ENCODE measurements around the gene CYP46A1.

DNA sequence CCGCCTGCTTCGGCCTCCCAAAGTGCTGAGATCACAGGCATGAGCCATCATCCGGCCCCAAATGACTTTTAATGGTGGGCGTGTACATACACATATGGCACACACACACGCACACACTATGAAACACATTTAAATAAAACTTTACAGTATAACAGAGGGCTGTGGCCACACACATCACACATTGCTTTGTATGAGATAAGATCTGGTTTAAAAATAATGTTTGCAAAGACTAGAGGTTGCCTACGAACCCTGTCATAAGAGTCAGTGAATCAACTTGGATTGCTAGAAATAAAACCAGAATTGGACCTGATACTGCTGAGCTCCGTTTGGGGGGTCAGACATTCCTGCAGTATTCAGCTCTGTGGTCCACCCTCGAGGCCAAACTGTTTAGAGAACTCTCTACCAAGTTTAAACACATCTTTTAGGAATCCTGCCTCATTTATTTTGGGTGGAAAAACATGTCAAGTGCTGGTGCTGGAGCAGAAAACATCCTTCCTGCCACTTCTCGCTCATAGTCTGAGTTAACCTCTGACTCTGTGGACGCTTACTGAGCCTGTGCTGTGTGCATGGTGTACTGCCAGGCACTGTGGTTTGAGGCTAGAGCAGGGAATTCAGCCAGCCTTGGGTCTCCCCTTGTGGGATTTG is 61.3 kb downstream of the CYP46A1 start:
- TF ChIP-seq ZNF837 (tag by site-specific recombination; IDR thresholded peaks at IDR 0.05) (no peak), EGR2 (tag by site-specific recombination; IDR thresholded peaks at IDR 0.05; ENCODE audit: low read depth) (no peak), SP2 (tag by site-specific recombination; IDR thresholded peaks at IDR 0.05) (no peak), ZNF776 (tag by site-specific recombination; IDR thresholded peaks at IDR 0.05; ENCODE audit: borderline replicate concordance) (no peak), SCRT2 (tag by site-specific recombination; IDR thresholded peaks at IDR 0.05) (no peak), ZNF394 (tag by site-specific recombination; IDR thresholded peaks at IDR 0.05; ENCODE audit: borderline replicate concordance) (no peak), ZNF768 (tag by site-specific recombination; IDR thresholded peaks at IDR 0.05) (no peak)
- TF ChIP-seq, protein P1, sequence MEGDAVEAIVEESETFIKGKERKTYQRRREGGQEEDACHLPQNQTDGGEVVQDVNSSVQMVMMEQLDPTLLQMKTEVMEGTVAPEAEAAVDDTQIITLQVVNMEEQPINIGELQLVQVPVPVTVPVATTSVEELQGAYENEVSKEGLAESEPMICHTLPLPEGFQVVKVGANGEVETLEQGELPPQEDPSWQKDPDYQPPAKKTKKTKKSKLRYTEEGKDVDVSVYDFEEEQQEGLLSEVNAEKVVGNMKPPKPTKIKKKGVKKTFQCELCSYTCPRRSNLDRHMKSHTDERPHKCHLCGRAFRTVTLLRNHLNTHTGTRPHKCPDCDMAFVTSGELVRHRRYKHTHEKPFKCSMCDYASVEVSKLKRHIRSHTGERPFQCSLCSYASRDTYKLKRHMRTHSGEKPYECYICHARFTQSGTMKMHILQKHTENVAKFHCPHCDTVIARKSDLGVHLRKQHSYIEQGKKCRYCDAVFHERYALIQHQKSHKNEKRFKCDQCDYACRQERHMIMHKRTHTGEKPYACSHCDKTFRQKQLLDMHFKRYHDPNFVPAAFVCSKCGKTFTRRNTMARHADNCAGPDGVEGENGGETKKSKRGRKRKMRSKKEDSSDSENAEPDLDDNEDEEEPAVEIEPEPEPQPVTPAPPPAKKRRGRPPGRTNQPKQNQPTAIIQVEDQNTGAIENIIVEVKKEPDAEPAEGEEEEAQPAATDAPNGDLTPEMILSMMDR (tag by site-specific recombination; IDR thresholded peaks at IDR 0.05): no peak
- TF ChIP-seq, protein P2, sequence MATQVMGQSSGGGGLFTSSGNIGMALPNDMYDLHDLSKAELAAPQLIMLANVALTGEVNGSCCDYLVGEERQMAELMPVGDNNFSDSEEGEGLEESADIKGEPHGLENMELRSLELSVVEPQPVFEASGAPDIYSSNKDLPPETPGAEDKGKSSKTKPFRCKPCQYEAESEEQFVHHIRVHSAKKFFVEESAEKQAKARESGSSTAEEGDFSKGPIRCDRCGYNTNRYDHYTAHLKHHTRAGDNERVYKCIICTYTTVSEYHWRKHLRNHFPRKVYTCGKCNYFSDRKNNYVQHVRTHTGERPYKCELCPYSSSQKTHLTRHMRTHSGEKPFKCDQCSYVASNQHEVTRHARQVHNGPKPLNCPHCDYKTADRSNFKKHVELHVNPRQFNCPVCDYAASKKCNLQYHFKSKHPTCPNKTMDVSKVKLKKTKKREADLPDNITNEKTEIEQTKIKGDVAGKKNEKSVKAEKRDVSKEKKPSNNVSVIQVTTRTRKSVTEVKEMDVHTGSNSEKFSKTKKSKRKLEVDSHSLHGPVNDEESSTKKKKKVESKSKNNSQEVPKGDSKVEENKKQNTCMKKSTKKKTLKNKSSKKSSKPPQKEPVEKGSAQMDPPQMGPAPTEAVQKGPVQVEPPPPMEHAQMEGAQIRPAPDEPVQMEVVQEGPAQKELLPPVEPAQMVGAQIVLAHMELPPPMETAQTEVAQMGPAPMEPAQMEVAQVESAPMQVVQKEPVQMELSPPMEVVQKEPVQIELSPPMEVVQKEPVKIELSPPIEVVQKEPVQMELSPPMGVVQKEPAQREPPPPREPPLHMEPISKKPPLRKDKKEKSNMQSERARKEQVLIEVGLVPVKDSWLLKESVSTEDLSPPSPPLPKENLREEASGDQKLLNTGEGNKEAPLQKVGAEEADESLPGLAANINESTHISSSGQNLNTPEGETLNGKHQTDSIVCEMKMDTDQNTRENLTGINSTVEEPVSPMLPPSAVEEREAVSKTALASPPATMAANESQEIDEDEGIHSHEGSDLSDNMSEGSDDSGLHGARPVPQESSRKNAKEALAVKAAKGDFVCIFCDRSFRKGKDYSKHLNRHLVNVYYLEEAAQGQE (tag by site-specific recombination; IDR thresholded peaks at IDR 0.05): no peak
- TF ChIP-seq, protein P3, sequence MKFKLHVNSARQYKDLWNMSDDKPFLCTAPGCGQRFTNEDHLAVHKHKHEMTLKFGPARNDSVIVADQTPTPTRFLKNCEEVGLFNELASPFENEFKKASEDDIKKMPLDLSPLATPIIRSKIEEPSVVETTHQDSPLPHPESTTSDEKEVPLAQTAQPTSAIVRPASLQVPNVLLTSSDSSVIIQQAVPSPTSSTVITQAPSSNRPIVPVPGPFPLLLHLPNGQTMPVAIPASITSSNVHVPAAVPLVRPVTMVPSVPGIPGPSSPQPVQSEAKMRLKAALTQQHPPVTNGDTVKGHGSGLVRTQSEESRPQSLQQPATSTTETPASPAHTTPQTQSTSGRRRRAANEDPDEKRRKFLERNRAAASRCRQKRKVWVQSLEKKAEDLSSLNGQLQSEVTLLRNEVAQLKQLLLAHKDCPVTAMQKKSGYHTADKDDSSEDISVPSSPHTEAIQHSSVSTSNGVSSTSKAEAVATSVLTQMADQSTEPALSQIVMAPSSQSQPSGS (tag by site-specific recombination; IDR thresholded peaks at IDR 0.05; ENCODE audit: low read depth): no peak
- TF ChIP-seq, protein P4, sequence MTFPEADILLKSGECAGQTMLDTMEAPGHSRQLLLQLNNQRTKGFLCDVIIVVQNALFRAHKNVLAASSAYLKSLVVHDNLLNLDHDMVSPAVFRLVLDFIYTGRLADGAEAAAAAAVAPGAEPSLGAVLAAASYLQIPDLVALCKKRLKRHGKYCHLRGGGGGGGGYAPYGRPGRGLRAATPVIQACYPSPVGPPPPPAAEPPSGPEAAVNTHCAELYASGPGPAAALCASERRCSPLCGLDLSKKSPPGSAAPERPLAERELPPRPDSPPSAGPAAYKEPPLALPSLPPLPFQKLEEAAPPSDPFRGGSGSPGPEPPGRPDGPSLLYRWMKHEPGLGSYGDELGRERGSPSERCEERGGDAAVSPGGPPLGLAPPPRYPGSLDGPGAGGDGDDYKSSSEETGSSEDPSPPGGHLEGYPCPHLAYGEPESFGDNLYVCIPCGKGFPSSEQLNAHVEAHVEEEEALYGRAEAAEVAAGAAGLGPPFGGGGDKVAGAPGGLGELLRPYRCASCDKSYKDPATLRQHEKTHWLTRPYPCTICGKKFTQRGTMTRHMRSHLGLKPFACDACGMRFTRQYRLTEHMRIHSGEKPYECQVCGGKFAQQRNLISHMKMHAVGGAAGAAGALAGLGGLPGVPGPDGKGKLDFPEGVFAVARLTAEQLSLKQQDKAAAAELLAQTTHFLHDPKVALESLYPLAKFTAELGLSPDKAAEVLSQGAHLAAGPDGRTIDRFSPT (tag by site-specific recombination; IDR thresholded peaks at IDR 0.05): no peak
